OCI-LY1 (cell line): ENCODE measurements around the gene SCAI.

Source experiments
- EZH2 ChIP-seq: fragments of 200-600 bp; sonication (generic), shearing (Covaris generic); IDR thresholded peaks from 2 replicates; pipeline ENCODE4 v1.8.0; 2017; ENCODE audit warnings: borderline replicate concordance, mixed run types, mild to moderate bottlenecking, antibody characterized with exemption, low read length, moderate library complexity, mixed read lengths
- TF ChIP-seq, protein P1 (sequence below): fragments of 200-600 bp; sonication (generic), shearing (Covaris generic); IDR thresholded peaks from 2 replicates; pipeline ENCODE4 v1.5.1; 2017; ENCODE audit warnings: mild to moderate bottlenecking, antibody characterized with exemption, low read length, moderate library complexity, mixed read lengths

DNA sequence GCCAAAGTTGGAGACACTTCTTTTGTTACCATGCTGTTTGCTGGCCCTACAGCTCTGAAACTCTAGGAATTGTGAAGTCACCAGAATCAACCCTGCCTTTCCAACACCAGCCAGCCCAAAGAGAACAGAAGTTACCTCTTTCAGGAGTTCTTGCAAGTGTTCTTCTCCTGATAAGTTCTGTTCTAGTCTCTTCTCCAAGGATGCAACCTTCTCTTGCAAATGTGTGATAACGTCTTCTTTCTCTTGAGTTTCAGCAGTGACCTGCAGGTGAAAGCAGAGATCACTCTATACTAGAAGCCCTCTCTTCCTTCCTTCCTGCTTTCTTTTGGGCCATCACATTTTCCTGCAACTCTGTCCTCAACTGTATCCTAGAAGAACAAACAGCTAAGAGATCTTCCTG is 231.6 kb downstream of the SCAI start:
- TF ChIP-seq, protein P1, sequence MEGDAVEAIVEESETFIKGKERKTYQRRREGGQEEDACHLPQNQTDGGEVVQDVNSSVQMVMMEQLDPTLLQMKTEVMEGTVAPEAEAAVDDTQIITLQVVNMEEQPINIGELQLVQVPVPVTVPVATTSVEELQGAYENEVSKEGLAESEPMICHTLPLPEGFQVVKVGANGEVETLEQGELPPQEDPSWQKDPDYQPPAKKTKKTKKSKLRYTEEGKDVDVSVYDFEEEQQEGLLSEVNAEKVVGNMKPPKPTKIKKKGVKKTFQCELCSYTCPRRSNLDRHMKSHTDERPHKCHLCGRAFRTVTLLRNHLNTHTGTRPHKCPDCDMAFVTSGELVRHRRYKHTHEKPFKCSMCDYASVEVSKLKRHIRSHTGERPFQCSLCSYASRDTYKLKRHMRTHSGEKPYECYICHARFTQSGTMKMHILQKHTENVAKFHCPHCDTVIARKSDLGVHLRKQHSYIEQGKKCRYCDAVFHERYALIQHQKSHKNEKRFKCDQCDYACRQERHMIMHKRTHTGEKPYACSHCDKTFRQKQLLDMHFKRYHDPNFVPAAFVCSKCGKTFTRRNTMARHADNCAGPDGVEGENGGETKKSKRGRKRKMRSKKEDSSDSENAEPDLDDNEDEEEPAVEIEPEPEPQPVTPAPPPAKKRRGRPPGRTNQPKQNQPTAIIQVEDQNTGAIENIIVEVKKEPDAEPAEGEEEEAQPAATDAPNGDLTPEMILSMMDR = no peak
- no peak for TF ChIP-seq EZH2
